SH-SY5Y (cell line): ENCODE results near the gene ADAMTS2.

ENCODE experiments used
- GATA2 ChIP-seq: IDR thresholded peaks from 2 replicates; pipeline ENCODE4 v1.6.1; 2011; ENCODE audit warnings: mild to moderate bottlenecking, low read depth, low read length
- GATA3 ChIP-seq: IDR thresholded peaks from 2 replicates; pipeline ENCODE4 v1.6.1; 2011; ENCODE audit warnings: low read depth, mild to moderate bottlenecking, low read length, moderate library complexity

DNA sequence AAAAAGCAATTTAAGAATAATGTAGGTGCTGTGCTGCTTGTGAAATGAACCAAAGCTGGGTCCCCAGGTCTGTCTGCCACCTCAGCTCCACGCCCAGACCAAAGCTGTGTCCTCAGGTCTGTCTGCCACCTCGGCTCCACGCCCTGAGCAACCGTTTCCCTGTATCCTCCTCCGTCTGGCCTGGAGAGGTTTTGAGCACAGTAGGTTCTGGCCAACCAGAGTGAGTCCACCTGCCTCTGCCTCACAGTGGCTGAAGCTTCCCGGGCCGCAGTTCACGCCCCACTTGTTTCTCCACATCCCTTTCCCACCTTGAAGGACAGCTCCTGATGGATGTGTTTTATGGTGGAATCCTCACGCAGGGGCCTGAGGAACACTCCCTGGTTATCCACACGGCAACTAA is 120.5 kb downstream of the ADAMTS2 start:
- TF ChIP-seq GATA3 (no peak), GATA2 (no peak)
